ENCODE measurements around the gene EPC2.

Gene EPC2

DNA sequence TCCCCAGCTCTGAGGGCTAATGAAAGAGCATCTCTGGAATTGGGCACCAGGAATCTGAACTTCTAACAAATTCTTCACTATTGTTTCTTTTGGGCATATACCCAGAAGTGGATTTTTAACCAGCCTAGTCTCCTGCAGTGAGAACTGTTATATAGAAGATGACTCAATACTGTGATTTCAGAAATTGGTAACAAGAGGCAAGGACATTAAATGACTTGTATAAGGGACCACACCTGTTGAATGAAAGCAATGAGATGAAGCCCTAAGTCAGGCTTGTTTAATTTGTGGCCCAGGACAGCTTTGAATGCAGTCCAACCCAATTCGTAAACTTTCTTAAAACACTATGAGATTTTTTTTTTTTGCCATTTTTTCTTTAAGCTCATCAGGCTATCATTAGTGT lies 57.9 kb downstream of the EPC2 start:
- Histone ChIP-seq H3K9me3 (no peaks in the 10 kb centered on the region), H3K4me3 (no peak overlapping the region), H3K36me3 (replicated peaks) (no peaks in the 10 kb centered on the region; the same call in 1 of the 2 replicates), H3K27me3 (ENCODE audit: low read depth) (no peaks in the 10 kb centered on the region), H3K4me1 (no peaks in the 10 kb centered on the region)
- no peak for DNase-seq (ENCODE audit: low spot score in 2 of 2)
- in situ Hi-C loops (cut with MboI; ENCODE audit: low sequenced_read_pairs): no loop called here

DNA sequence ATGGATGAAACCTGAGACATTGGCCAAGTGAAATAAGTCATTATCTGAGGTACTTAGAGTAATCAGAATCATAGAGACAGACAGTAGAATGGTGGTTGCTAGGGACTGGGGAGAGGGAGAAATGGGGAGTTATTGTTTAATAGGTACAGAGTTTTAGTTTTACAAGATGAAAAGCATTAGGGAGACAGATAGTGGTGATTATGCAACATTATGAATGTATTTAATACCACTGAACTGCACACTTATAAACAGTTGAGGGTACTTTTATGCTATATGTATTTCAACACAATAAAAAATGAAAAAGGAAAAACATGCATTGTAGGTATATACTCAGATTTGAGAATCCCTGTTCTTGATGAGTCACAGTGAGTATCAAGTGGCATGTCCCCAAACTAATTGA lies 59.7 kb downstream of the EPC2 start:
- no peaks in the 10 kb centered on the region for H3K4me1 ChIP-seq
- in situ Hi-C loops (cut with MboI; ENCODE audit: low sequenced_read_pairs): no loop called here
- no peak for DNase-seq (ENCODE audit: low spot score in 2 of 2)
- H3K27me3 ChIP-seq (ENCODE audit: low read depth): no peaks in the 10 kb centered on the region
- H3K36me3 ChIP-seq (replicated peaks): no peaks in the 10 kb centered on the region; the same call in 1 of the 2 replicates
- no peak overlapping the region for H3K4me3 ChIP-seq
- H3K9me3 ChIP-seq: no peaks in the 10 kb centered on the region

DNA sequence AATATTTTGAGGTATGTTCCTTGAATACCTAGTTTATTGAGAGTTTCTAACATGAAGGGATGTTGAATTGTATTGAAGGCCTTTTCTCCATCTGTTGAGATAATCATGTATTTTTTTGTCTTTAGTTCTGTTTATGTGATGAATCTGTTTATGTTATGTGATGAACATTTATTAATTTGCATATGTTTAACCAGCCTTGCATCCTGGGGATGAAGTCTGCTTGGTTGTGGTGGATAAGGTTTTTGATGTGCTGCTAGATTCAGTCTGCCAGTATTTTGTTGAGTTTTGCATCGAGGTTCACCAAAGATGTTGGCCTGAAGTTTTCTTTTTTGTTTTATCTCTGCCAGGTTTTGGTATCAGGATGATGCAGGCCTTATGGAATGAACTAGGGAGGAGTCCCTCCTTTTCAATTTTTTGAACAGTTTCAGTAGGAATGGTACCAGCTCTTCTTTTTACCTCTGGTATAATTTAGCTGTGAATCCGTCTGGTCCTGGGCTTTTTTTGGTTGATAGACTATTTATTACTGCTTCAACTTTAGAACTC lies 71.9 kb downstream of the EPC2 start:
- no peak for DNase-seq (ENCODE audit: low spot score in 2 of 2)
- in situ Hi-C loops (cut with MboI; ENCODE audit: low sequenced_read_pairs): no loop called here
- Histone ChIP-seq H3K27me3 (ENCODE audit: low read depth) (no peaks in the 10 kb centered on the region), H3K9me3 (no peaks in the 10 kb centered on the region), H3K4me1 (no peaks in the 10 kb centered on the region; the same call in 1 of the 2 replicates), H3K36me3 (replicated peaks) (no peaks in the 10 kb centered on the region; the same call in 1 of the 2 replicates), H3K4me3 (no peak overlapping the region)

DNA sequence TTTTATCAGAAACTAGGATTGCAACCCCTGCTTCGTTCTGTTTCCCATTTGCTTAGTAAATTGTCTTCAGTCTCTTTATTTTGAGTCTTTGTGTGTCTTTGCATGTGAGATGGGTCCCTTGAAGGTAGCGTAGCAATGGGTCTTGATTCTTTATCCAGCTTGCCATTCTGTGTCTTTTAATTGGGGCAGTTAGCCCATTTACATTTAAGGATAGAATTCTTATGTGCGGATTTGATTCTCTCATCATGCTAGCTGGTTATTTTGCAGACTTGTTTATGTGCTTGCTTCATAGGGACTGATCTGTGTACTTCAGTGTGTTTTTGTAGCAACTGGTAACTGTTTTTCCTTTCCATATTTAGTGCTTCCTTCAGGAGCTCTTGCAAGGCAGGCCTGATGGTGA lies 73.5 kb downstream of the EPC2 start:
- Histone ChIP-seq H3K27me3 (ENCODE audit: low read depth) (no peaks in the 10 kb centered on the region), H3K4me3 (no peak overlapping the region), H3K4me1 (no peaks in the 10 kb centered on the region; the same call in 1 of the 2 replicates), H3K36me3 (replicated peaks) (no peaks in the 10 kb centered on the region; the same call in 1 of the 2 replicates), H3K9me3 (no peaks in the 10 kb centered on the region)
- no peak for DNase-seq (ENCODE audit: low spot score in 2 of 2)
- in situ Hi-C loops (cut with MboI; ENCODE audit: low sequenced_read_pairs): no loop called here

DNA sequence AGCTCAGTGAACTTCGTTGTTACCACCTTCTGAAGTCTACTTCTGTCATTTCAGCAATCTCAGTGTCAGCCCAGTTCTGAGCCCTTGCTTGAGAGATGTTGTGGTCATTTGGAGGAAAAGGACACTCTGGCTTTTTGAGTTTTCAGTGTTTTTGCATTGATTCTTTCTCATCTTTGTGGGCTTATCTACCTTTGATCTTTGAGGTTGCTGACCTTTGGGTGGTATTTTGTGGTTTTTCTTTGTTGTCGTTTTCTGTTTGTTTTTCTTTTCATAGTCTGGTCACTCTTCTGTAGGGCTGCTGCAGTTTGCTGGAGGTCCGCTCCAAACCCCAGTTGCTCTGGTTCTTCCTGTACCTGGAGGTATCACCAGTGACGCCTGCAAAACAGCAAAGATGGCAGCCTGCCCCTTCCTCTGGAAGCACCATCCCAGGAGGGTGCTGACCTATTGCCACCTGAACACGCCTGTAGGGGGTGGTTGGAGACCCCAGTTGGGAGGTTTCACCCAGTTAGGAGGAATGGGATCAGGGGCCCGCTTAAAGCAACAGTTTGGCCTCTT lies 74.7 kb downstream of the EPC2 start:
- Histone ChIP-seq H3K36me3 (replicated peaks) (no peaks in the 10 kb centered on the region), H3K27me3 (ENCODE audit: low read depth) (no peaks in the 10 kb centered on the region), H3K9me3 (no peaks in the 10 kb centered on the region), H3K4me3 (no peak overlapping the region), H3K4me1 (no peaks in the 10 kb centered on the region; the same call in 1 of the 2 replicates)
- in situ Hi-C loops (cut with MboI; ENCODE audit: low sequenced_read_pairs): no loop called here
- no peak for DNase-seq (ENCODE audit: low spot score in 2 of 2)

DNA sequence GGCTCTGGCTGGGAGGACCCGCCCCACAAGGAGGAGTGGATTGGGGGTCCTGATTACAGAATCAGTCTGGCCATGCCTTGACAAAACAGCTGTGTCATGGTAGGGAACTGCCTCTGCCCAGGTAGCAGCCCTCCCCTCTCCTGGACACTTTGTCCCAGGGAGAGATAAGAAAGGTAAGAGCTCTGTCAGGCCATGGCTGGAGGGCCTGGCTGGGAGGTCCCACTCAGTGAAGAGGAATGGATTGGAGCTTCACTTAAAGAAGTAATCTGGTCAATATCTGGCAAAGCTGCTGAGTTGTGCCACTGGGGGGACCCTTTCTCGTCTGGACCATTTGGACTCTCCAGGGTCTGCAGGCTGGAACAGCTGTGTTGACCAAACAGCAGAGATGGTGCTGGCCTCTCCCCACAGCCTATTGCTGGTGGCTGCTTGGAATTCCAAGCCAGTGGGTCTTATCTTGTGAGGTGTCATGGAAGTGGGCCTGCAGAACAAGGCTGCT lies 75.4 kb downstream of the EPC2 start:
- no peaks in the 10 kb centered on the region for H3K36me3 ChIP-seq (replicated peaks)
- in situ Hi-C loops (cut with MboI; ENCODE audit: low sequenced_read_pairs): no loop called here

DNA sequence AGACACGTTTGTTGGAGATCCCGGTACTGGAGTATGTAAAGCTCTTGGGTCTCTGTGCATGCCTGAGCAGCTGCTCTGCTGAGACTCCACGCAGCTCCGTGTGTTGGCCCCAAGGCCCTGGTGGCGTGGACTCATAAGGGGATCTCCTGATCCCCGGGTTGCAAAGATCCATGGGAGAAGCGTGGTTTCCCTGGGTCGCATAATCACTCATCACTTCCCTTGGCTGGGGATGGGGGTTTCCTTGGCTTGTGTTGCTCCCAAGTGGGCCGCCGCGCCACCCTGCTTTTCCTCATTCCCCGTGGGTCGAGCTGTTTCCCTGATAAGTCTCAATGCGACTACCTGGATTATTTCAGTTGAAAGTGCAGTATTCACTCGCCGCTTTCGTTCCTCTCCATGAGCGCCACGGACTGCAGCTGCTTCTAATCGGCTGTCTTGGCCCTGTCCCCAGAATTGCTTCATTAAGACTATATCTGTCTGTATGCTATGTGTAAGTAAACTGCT lies 76.0 kb downstream of the EPC2 start:
- Histone ChIP-seq H3K36me3 (replicated peaks) (no peaks in the 10 kb centered on the region), H3K4me3 (no peak overlapping the region), H3K9me3 (no peaks in the 10 kb centered on the region), H3K27me3 (ENCODE audit: low read depth) (no peaks in the 10 kb centered on the region), H3K4me1 (no peaks in the 10 kb centered on the region; the same call in 1 of the 2 replicates)
- in situ Hi-C loops (cut with MboI; ENCODE audit: low sequenced_read_pairs): no loop called here
- no peak for DNase-seq (ENCODE audit: low spot score in 2 of 2)

More for the DNA sequence above, 75.4 kb downstream of the EPC2 start:
- no peak overlapping the region for H3K4me3 ChIP-seq
- no peaks in the 10 kb centered on the region for H3K9me3 ChIP-seq
- no peak for DNase-seq (ENCODE audit: low spot score in 2 of 2)
- no peaks in the 10 kb centered on the region; the same call in 1 of the 2 replicates for H3K4me1 ChIP-seq
- no peaks in the 10 kb centered on the region for H3K27me3 ChIP-seq (ENCODE audit: low read depth)

DNA sequence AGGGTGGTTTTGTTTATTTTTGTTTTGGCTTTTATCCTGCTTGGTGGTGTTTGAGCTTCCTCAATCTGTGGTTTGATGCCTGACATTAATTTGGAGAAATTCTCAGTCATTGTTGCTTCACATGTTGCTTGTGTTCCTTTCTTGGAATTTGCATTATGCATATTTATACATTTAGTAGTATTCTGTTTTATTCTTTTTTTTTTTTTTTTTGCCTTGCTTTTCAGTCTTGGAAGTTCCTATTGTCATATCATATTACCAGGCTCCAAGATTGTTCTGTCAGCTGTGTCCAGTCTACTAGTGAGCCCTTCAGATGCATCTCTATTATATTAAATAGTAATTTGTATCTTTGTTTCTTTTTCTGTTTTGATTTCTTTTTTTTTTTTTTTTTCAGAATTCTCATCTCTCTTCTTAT lies 77.0 kb downstream of the EPC2 start:
- H3K4me1 ChIP-seq: no peaks in the 10 kb centered on the region; the same call in 1 of the 2 replicates

DNA sequence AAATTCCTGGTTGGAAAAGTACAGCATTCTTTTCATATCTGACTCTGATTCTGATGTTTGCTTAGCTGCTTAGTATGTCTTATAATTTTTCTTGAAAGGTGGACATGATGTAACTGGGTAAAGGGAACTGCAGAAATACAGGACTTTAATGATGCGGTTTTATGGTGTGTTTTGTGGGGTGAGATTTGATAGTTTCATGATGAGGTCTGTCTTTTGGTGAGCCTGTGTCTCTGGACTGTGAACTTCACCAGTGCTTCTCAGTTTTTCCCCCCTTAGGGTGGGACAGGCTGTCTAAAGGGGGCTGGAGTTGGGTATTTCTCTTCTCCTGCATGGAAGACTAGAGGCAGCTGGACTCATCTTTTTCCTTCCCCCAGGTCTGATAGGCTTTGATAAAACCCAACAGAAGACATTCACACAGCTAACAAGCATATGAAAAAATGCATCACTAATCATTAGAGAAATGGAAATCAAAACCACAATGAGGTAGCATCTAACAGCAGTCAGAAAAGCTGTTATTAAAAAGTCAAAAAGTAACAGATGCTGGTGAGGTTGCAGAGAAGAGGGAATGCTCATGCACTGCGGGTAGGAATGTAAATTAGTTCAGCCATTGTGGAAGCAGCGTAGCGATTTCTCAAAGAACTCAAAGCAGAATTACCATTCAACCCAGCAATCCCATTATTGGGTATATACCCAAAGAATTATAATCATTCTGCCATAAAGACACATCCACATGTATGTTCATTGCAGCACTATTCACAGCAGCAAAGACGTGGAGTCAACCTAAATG lies 77.6 kb downstream of the EPC2 start:
- no peaks in the 10 kb centered on the region for H3K9me3 ChIP-seq
- no peaks in the 10 kb centered on the region; the same call in 1 of the 2 replicates for H3K4me1 ChIP-seq
- H3K36me3 ChIP-seq (replicated peaks): 0 out of 2 replicates have a peak, but pooled peaks cover 2% of the 10 kb centered on the region
- DNase-seq (ENCODE audit: low spot score in 2 of 2): no peak
- no peaks in the 10 kb centered on the region for H3K27me3 ChIP-seq (ENCODE audit: low read depth)
- H3K4me3 ChIP-seq: no peak overlapping the region
- in situ Hi-C loops (cut with MboI; ENCODE audit: low sequenced_read_pairs): no loop called here

More for the DNA sequence above, 77.0 kb downstream of the EPC2 start:
- H3K4me3 ChIP-seq: no peak overlapping the region
- no peak for DNase-seq (ENCODE audit: low spot score in 2 of 2)
- H3K27me3 ChIP-seq (ENCODE audit: low read depth): no peaks in the 10 kb centered on the region
- no peaks in the 10 kb centered on the region for H3K36me3 ChIP-seq (replicated peaks)
- no peaks in the 10 kb centered on the region for H3K9me3 ChIP-seq
- in situ Hi-C loops (cut with MboI; ENCODE audit: low sequenced_read_pairs): no loop called here

DNA sequence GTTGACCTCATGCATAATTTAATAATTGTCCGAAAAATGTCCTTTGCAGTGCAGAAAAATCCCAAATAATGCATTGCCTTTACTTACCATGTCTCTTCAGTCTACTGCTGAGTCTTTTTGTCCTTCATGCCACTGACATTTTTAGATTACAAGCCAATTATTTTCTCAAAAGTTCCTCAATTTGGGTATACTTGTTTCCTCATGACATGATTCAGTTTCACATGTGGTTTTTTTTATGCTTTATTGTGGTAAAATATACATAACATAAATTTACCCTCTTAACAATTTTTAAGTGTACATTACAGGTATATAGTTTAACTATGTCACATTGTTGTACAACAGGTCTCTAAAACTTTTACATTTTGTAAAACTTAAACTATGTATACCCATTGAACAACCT lies 81.0 kb downstream of the EPC2 start:
- DNase-seq (ENCODE audit: low spot score in 2 of 2): no peak

DNA sequence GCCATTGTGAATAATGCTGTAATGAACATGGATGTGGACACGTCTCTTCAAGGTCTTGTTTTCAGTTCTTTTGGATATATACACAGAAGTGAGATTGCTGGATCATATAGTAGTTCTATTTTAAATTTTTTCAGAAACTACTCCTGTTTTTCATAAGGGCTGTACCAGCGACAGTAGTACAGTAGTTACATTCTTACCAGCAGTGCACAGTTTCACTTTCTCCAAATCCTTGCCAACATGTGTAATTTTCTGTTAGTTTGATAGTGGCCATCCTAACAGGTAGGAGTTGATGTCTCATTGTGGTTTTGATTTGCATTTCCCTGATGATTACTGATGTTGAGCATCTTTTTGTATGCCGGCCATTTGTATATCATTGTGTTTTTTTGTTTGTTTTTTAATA lies 81.7 kb downstream of the EPC2 start:
- no peak overlapping the region for H3K4me3 ChIP-seq
- no peaks in the 10 kb centered on the region for H3K27me3 ChIP-seq (ENCODE audit: low read depth)
- H3K36me3 ChIP-seq (replicated peaks): 0 out of 2 replicates have a peak, but pooled peaks cover 2% of the 10 kb centered on the region
- in situ Hi-C loops (cut with MboI; ENCODE audit: low sequenced_read_pairs): no loop called here
- no peak for DNase-seq (ENCODE audit: low spot score in 2 of 2)
- H3K4me1 ChIP-seq: no peaks in the 10 kb centered on the region; the same call in 1 of the 2 replicates
- H3K9me3 ChIP-seq: no peaks in the 10 kb centered on the region

More for the DNA sequence above, 81.0 kb downstream of the EPC2 start:
- Histone ChIP-seq H3K36me3 (replicated peaks) (0 out of 2 replicates have a peak, but pooled peaks cover 2% of the 10 kb centered on the region), H3K4me3 (no peak overlapping the region), H3K9me3 (no peaks in the 10 kb centered on the region), H3K27me3 (ENCODE audit: low read depth) (no peaks in the 10 kb centered on the region), H3K4me1 (no peaks in the 10 kb centered on the region; the same call in 1 of the 2 replicates)
- in situ Hi-C loops (cut with MboI; ENCODE audit: low sequenced_read_pairs): no loop called here

DNA sequence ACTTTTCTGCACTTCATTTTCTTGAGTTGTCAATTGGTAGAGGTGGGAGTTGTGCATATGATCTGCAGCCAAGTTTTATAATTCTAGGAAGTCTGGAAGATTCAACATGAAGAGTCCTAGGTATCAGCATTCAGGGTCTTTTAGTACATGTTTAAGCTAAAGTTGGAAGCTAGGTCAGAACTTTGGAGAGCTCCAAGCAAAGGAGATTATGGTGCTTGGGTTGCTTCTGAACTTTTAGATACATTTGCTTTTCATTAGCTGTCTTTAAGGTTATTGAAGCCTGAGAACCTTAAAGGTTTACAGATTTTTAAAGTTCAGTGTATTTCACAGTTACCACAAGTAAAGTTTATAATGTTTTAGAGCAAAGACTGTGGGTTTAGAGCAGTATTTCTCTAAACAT lies 85.5 kb downstream of the EPC2 start:
- no peak for DNase-seq (ENCODE audit: low spot score in 2 of 2)
- Histone ChIP-seq H3K4me1 (no peaks in the 10 kb centered on the region), H3K9me3 (no peaks in the 10 kb centered on the region), H3K36me3 (replicated peaks) (0 out of 2 replicates have a peak, but pooled peaks cover 2% of the 10 kb centered on the region), H3K4me3 (no peak overlapping the region), H3K27me3 (ENCODE audit: low read depth) (no peaks in the 10 kb centered on the region)
- in situ Hi-C loops (cut with MboI; ENCODE audit: low sequenced_read_pairs): no loop called here

DNA sequence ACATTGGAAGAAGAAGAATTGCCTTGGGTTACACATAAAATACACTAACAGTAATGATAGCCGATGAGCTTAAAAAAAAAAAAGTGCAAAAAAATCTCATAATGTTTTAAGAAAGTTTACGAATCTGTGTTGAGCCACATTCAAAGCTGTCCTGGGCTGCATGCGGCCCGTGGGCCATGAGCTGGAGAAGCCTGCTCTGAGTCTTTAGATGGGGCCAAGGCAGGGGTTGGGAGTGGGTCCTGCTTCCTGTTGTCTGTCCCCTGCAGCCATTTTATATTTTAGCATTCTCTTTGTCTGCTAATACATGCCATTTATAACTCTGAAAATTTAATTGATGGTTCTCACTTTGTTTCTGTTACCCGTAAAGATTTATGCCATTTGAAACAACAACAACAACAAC lies 93.2 kb downstream of the EPC2 start:
- peaks cover 13% of the 10 kb centered on the region for H3K4me1 ChIP-seq
- H3K27me3 ChIP-seq (ENCODE audit: low read depth): no peaks in the 10 kb centered on the region
- in situ Hi-C loops (cut with MboI; ENCODE audit: low sequenced_read_pairs): no loop called here
- no peaks in the 10 kb centered on the region for H3K9me3 ChIP-seq
- no peak for DNase-seq (ENCODE audit: low spot score in 2 of 2)
- H3K4me3 ChIP-seq: no peak overlapping the region
- no peaks in the 10 kb centered on the region for H3K36me3 ChIP-seq (replicated peaks)
